HepG2 (cell line): ENCODE data around the gene TFDP2. TPM values are rescaled to one million over a fixed set of nuclear protein-coding genes. Genes with fewer than 3 reads are reported as not detected.
A peak's percentile ranks its signal among the peaks of the same experiment; 100 is the strongest.

Source experiments
- ATAC-seq: fragments of 200-7000 bp; cut with Tn5 transposase; 3 replicates; pipeline ENCODE4 v1.9.1; 2020; ENCODE audit warnings: mild to moderate bottlenecking, moderate library complexity
- Bru-seq: library from RNA; stranded (reverse); fragments of 400-500 nt; gene quantifications from one replicate; lab custom pipeline; 2021; lab: Mats Ljungman, UMichigan
- BruChase-seq, 2 experiments: library from RNA; stranded (reverse); fragments of 400-500 nt; gene quantifications; one replicate each; lab custom pipeline; 2021; lab: Mats Ljungman, UMichigan
- BruUV-seq: library from RNA; stranded (reverse); fragments of 400-500 nt; replicated peaks from 2 replicates; lab custom pipeline; 2021; lab: Mats Ljungman, UMichigan
- CTCF ChIA-PET: fragments of 300-600 bp; formaldehyde crosslinking; extraction: SDS; loops from one replicate; lab custom pipeline; 2021; ENCODE audit warnings: low total read pairs, inconsistent platforms, low intra/inter-chr PET ratio; lab: Yijun Ruan, JAX
- POLR2A ChIA-PET: fragments of 350-600 bp; sonication (Branson Sonifier 250); formaldehyde crosslinking; loops from one replicate; lab custom pipeline; 2020; ENCODE audit warnings: antibody characterized with exemption, inconsistent platforms; lab: Yijun Ruan, JAX
- DNase-seq: peaks from one replicate; pipeline ENCODE4 v3.0.0-alpha.2; 2015; ENCODE audit warnings: low spot score
- FAIRE-seq: peaks from 3 replicates; lab custom pipeline; 2011; peaks lifted over from hg19 to GRCh38; lab: Jason Lieb, UNC
- H2AFZ ChIP-seq: one replicate; pipeline ENCODE4 v1.6.1; 2011; ENCODE audit warnings: low read length, inconsistent platforms
- H3K27ac ChIP-seq: fragments of 300-600 bp; 3 replicates; pipeline ENCODE4 v1.8.0; 2011; ENCODE audit warnings: mixed run types, mild to moderate bottlenecking, mixed read lengths, low read length, inconsistent platforms; ENCODE audit not compliant: insufficient read depth; ENCODE audit errors: extremely low read length
- H3K27me3 ChIP-seq, 2 experiments: fragments of 200-600 bp in 1 of 2; 2 replicates in 1 of 2; 3 replicates in 1 of 2; pipeline versions ENCODE4 v1.6.0 to v1.8.0; 2011; ENCODE audit warnings: low read length in 2 of 2, mild to moderate bottlenecking in 2 of 2, moderate library complexity in 2 of 2, inconsistent platforms in 1 of 2; ENCODE audit not compliant: insufficient read depth in 2 of 2, control insufficient read depth in 1 of 2
- H3K36me3 ChIP-seq, 2 experiments: fragments of 200-600 bp in 1 of 2; replicated peaks in 1 of 2; 2 replicates in 1 of 2; 3 replicates in 1 of 2; pipeline versions ENCODE4 v1.5.1 to v1.8.0; 2011; ENCODE audit warnings: low read length in 2 of 2, inconsistent platforms in 1 of 2; ENCODE audit not compliant: insufficient read depth in 2 of 2, control insufficient read depth in 1 of 2
- H3K4me1 ChIP-seq: 2 replicates; pipeline ENCODE4 v1.5.1; 2012; ENCODE audit warnings: low read length, inconsistent platforms; ENCODE audit not compliant: insufficient read depth
- H3K4me2 ChIP-seq: 2 replicates; pipeline ENCODE4 v1.6.0; 2011; ENCODE audit warnings: low read depth, low read length, inconsistent platforms
- H3K4me3 ChIP-seq, 3 experiments: fragments of 200-600 bp in 1 of 3; sonication (generic), shearing (Covaris generic) in 1 of 3; replicated peaks in 1 of 3; 2 replicates each; pipeline ENCODE4 v1.5.1; 2011 to 2016; ENCODE audit warnings: low read length in 3 of 3, inconsistent platforms in 2 of 3, low read depth in 2 of 3, mild to moderate bottlenecking in 2 of 3, control low read depth in 1 of 3, mixed read lengths in 1 of 3; ENCODE audit not compliant: insufficient read depth in 1 of 3
- H3K79me2 ChIP-seq: one replicate; pipeline ENCODE4 v1.6.1; 2011; ENCODE audit warnings: low read length, inconsistent platforms; ENCODE audit not compliant: insufficient read depth
- H3K9ac ChIP-seq: 2 replicates; pipeline ENCODE4 v1.6.0; 2011; ENCODE audit warnings: mild to moderate bottlenecking, low read depth, low read length, inconsistent platforms; ENCODE audit not compliant: insufficient read depth
- H3K9me3 ChIP-seq: 2 replicates; pipeline ENCODE4 v1.5.1; 2012; ENCODE audit warnings: mild to moderate bottlenecking, low read length
- H4K20me1 ChIP-seq: 2 replicates; pipeline ENCODE4 v1.6.0; 2011; ENCODE audit warnings: inconsistent platforms, mild to moderate bottlenecking, low read length, moderate library complexity; ENCODE audit not compliant: insufficient read depth
- BHLHE40 ChIP-seq: IDR thresholded peaks from 2 replicates; pipeline ENCODE4 v1.6.1; 2011; ENCODE audit warnings: low read length, improper control_type of control experiment
- DR1 ChIP-seq: sonication (generic); formaldehyde crosslinking; IDR thresholded peaks from 2 replicates; pipeline ENCODE4 v1.8.0; 2021; ENCODE audit warnings: mild to moderate bottlenecking, missing genetic modification reagents, inconsistent platforms
- FOXC1 ChIP-seq: sonication (generic); formaldehyde crosslinking; IDR thresholded peaks from 2 replicates; pipeline ENCODE4 v1.8.0; 2022; ENCODE audit warnings: mild to moderate bottlenecking, missing genetic modification reagents, borderline replicate concordance
- HMGA1 ChIP-seq: sonication (generic); formaldehyde crosslinking; conservative IDR thresholded peaks from 2 replicates; pipeline ENCODE4 v1.4.0; 2020; ENCODE audit warnings: missing genetic modification reagents
- ONECUT2 ChIP-seq: sonication (generic); formaldehyde crosslinking; IDR thresholded peaks from 2 replicates; pipeline ENCODE4 v1.4.0; 2020; ENCODE audit warnings: missing genetic modification reagents
- RORA ChIP-seq: sonication (generic); formaldehyde crosslinking; IDR thresholded peaks from 2 replicates; pipeline ENCODE4 v1.5.0; 2020; ENCODE audit warnings: mild to moderate bottlenecking, missing genetic modification reagents, moderate library complexity
- SP2 ChIP-seq: sonication (generic); formaldehyde crosslinking; IDR thresholded peaks from 2 replicates; pipeline ENCODE4 v1.5.1; 2020; ENCODE audit warnings: mild to moderate bottlenecking, missing genetic modification reagents
- ZKSCAN8 ChIP-seq: IDR thresholded peaks from 2 replicates; pipeline ENCODE4 v1.6.1; 2016; ENCODE audit warnings: borderline replicate concordance, missing genetic modification reagents, missing compliant biosample characterization
- ZMYM3 ChIP-seq: sonication (generic); formaldehyde crosslinking; IDR thresholded peaks from 2 replicates; pipeline ENCODE4 v1.5.1; 2020; ENCODE audit warnings: mild to moderate bottlenecking, missing genetic modification reagents
- ZNF652 ChIP-seq: IDR thresholded peaks from 2 replicates; pipeline ENCODE4 v1.6.1; 2016; ENCODE audit warnings: low read depth, borderline replicate concordance
- ZNF724P ChIP-seq: sonication (generic); formaldehyde crosslinking; IDR thresholded peaks from 2 replicates; pipeline ENCODE4 v1.8.0; 2022; ENCODE audit warnings: missing genetic modification reagents, borderline replicate concordance
- ZNF788 ChIP-seq: sonication (generic); formaldehyde crosslinking; IDR thresholded peaks from 2 replicates; pipeline ENCODE4 v1.5.0; 2020; ENCODE audit warnings: mild to moderate bottlenecking, missing genetic modification reagents, borderline replicate concordance
- WGBS: methylation state at CpG from one replicate; pipeline ENCODE4 v1.1.6; 2017; ENCODE audit warnings: low lambda C conversion rate; 5-methylcytosine and 5-hydroxymethylcytosine counted together
- in situ Hi-C: cut with HindIII; loops from 2 replicates; pipeline ENCODE4 v1.10.0; 2017; ENCODE audit warnings: low pct_unique_long_range_greater_than_20kb; ENCODE audit not compliant: extremely low pct_ligation_motif_present
- intact Hi-C: fragments of 100-400 bp; cut with micrococcal nuclease; formaldehyde crosslinking; loops from one replicate; pipeline ENCODE4 v1.10.0; 2022; ENCODE audit not compliant: unreplicated experiment
- long read RNA-seq, 2 experiments: library from RNA in 1 of 2; library from polyadenylated mRNA in 1 of 2; stranded (forward) in 1 of 2; unstranded in 1 of 2; transcript quantifications; one replicate each; pipeline ENCODE4 v2.0.0, GENCODE V29; 2019 to 2022
- polyA minus RNA-seq, 3 experiments: library from RNA; depleted of rRNA, polyadenylated mRNA; stranded (reverse); fragments of >200 nt; gene quantifications; 2 replicates each; pipeline ENCODE4 v1.2.3, GENCODE V29; 2011; ENCODE audit warnings: low replicate concordance in 1 of 3
- polyA plus RNA-seq, 8 experiments: library from polyadenylated mRNA; depleted of rRNA in 3 of 8; stranded (reverse) in 7 of 8; unstranded in 1 of 8; fragments of >200 nt; fragmentation: Illumina TruSeq in 4 of 8; extraction: Trizol in 4 of 8; gene quantifications; 2 replicates each; pipeline versions ENCODE4 v1.2.1 to v1.2.3, GENCODE V29; 2011 to 2016; ENCODE audit warnings: low read depth in 4 of 8, missing spikeins in 1 of 8, mixed read lengths in 1 of 8; ENCODE audit not compliant: insufficient read depth in 1 of 8
- total RNA-seq, 5 experiments: library from RNA; depleted of rRNA; stranded (reverse); fragments of >200 nt; fragmentation: Illumina TruSeq; extraction: Trizol; gene quantifications; 2 replicates each; pipeline ENCODE4 v1.2.3, GENCODE V29; 2016; ENCODE audit warnings: low read depth in 1 of 5
- TF ChIP-seq, protein P1 (sequence below): sonication (generic); formaldehyde crosslinking; conservative IDR thresholded peaks from 2 replicates; pipeline ENCODE4 v1.8.0; 2022; ENCODE audit warnings: mild to moderate bottlenecking, moderate library complexity, missing genetic modification reagents

Gene TFDP2, protein sequence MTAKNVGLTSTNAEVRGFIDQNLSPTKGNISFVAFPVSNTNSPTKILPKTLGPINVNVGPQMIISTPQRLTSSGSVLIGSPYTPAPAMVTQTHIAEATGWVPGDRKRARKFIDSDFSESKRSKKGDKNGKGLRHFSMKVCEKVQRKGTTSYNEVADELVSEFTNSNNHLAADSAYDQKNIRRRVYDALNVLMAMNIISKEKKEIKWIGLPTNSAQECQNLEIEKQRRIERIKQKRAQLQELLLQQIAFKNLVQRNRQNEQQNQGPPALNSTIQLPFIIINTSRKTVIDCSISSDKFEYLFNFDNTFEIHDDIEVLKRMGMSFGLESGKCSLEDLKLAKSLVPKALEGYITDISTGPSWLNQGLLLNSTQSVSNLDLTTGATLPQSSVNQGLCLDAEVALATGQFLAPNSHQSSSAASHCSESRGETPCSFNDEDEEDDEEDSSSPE
- total RNA-seq (2016; rRNA removed; fragmentation: Illumina TruSeq; extraction: Trizol) (37.4 and 46.2 TPM in 2 replicates), polyA plus RNA-seq (2011; rRNA removed) (9.9 and 17.9 TPM in 2 replicates), polyA minus RNA-seq (2011; rRNA and poly(A)+ RNA removed; ENCODE audit: low replicate concordance) (17.7 and 20.8 TPM in 2 replicates), Bru-seq, nascent RNA (percentile 75 among the genes with signal in this experiment), BruChase-seq, experiment 1, labeled RNA remaining after a 6-hour chase (percentile 68 among the genes with signal in this experiment), BruChase-seq, experiment 2, labeled RNA remaining after a 2-hour chase (percentile 71 among the genes with signal in this experiment)
- 29.2 and 30.3 TPM in 2 replicates for total RNA-seq (2016; cell fraction: cytosol; rRNA removed; fragmentation: Illumina TruSeq; extraction: Trizol; ENCODE audit: low read depth)
- 38.1 and 41.0 TPM in 2 replicates for total RNA-seq (2016; cell fraction: insoluble cytoplasmic fraction; rRNA removed; fragmentation: Illumina TruSeq; extraction: Trizol)
- 56.1 and 67.2 TPM in 2 replicates for total RNA-seq (2016; cell fraction: membrane; rRNA removed; fragmentation: Illumina TruSeq; extraction: Trizol)
- 28.1 and 29.7 TPM in 2 replicates for total RNA-seq (2016; cell fraction: nucleus; rRNA removed; fragmentation: Illumina TruSeq; extraction: Trizol)
- polyA plus RNA-seq (2011; cell fraction: cytosol; rRNA removed): 6.7 and 8.3 TPM in 2 replicates
- polyA plus RNA-seq (2011; cell fraction: nucleus; rRNA removed): 6.3 and 7.3 TPM in 2 replicates
- 10.4 and 16.3 TPM in 2 replicates for polyA plus RNA-seq (2012)
- polyA plus RNA-seq (2016; cell fraction: cytosol; fragmentation: Illumina TruSeq; extraction: Trizol; ENCODE audit: low read depth): 38.4 and 47.0 TPM in 2 replicates
- 37.3 and 38.6 TPM in 2 replicates for polyA plus RNA-seq (2016; cell fraction: insoluble cytoplasmic fraction; fragmentation: Illumina TruSeq; extraction: Trizol; ENCODE audit: low read depth)
- polyA plus RNA-seq (2016; cell fraction: membrane; fragmentation: Illumina TruSeq; extraction: Trizol; ENCODE audit: low read depth): 51.0 and 53.3 TPM in 2 replicates
- 18.1 and 22.6 TPM in 2 replicates for polyA plus RNA-seq (2016; cell fraction: nucleus; fragmentation: Illumina TruSeq; extraction: Trizol; ENCODE audit: insufficient read depth, low read depth)
- 8.7 and 10.9 TPM in 2 replicates for polyA minus RNA-seq (2011; cell fraction: cytosol; rRNA and poly(A)+ RNA removed)
- polyA minus RNA-seq (2011; cell fraction: nucleus; rRNA and poly(A)+ RNA removed): 15.8 and 16.4 TPM in 2 replicates
- long read RNA-seq, experiment 1, full-length matches to known transcripts: 7 of 34 reads
- long read RNA-seq, experiment 1, partial matches to known transcripts: 11 of 34 reads
- long read RNA-seq, experiment 1, other reads (novel, unspliced or antisense): 16 of 34 reads
- long read RNA-seq, experiment 2, full-length matches to known transcripts: 6 of 37 reads
- long read RNA-seq, experiment 2, partial matches to known transcripts: 4 of 37 reads
- long read RNA-seq, experiment 2, other reads (novel, unspliced or antisense): 27 of 37 reads

DNA sequence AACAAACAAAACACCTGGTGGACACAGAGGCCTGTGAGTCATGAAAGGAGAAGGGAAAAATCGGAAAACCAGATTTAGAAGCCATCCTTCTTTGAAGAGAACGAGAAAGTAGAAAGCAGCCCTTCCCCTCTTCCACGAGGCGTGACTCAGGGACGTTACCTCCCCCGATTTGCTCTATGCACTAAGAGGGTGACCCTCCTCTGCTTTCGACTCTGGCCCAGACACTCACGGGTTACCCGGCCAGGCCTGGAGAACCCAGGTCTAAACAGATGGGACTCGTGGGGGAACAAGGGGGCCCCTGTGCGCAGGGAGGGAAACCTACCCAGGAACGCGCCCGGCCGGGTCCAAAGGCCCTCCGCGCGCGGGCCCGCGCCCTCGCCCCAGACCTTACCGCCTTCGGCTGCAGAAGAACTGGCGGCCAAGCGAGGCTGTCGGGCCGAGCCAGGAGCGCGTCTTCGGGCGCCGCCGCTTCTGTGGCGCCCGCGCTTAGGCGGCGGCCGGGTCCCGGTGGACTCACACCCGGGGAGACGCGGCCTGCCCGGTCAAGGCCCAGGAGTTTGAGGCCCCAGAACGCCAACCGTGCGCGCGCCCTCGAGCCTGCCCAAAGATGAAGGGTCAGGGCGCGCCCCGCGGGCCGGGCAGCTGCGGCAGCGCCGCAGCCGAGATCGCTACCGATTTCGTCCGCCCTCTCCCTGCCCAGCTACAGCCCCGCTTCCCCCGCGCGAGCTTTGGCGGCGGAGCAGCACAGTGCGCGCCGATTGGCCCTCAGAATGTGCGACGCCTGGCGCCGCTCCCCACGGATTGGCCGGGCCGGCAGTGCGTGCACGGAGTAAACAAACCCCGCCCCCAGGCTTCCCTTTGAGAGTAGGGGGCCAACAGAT is at the start of gene TFDP2:
Gene TFDP2, minus strand, starts transcription at position 753 of the 881 bp plus-strand sequence. CDS start 47,795 bp downstream, outside the sequence.
- in situ Hi-C loops (no loop called here), intact Hi-C loops (loop anchor here (2.0 kb wide), 1 partner anchor 22 kb away; no protein-coding TSS in a partner anchor)
- peak; percentile 8 for FAIRE-seq
- DNase-seq: peak; percentile 78
- Histone ChIP-seq H2AFZ (peak within 1 kb of the TSS; percentile 81), H3K4me1 (peaks cover 34% of the 10 kb centered on the region), H3K27ac (peak within 1 kb of the TSS; percentile 97), H3K79me2 (peaks cover 32% of the 10 kb centered on the region), H3K4me2 (peak within 1 kb of the TSS; percentile 74), H3K4me3 (peak within 1 kb of the TSS; percentile 61 to 84 (median 82)), H3K9ac (peak within 1 kb of the TSS; percentile 85), H3K9me3 (no peaks in the 10 kb centered on the region), H4K20me1 (no peaks in the 10 kb centered on the region), H3K27me3 (no peaks in the 10 kb centered on the region), H3K36me3 (no peaks in the 10 kb centered on the region)
- ChIA-PET POLR2A (interaction anchor here (1.0 to 2.0 kb wide), 3 partner anchors 14 to 131 kb away, joined by 4 to 7 read pairs (median 4); no protein-coding TSS in a partner anchor), CTCF (no interaction called here)
- WGBS: 3% methylated on average over 6 of the region's 83 CpGs
- BruUV-seq: no TSS peak
- ATAC-seq: peak; percentile 98
- TF ChIP-seq ZMYM3 (no peak), SP2 (CRISPR knock-in tag) (peak; percentile 76), BHLHE40 (no peak), FOXC1 (peak; percentile 36), DR1 (CRISPR knock-in tag) (no peak), ZNF724P (CRISPR knock-in tag) (no peak), RORA (CRISPR knock-in tag) (no peak), ONECUT2 (CRISPR knock-in tag) (no peak), ZKSCAN8 (peak; percentile 29; the same call in 1 of the 2 replicates), ZNF788 (CRISPR knock-in tag) (no peak), HMGA1 (CRISPR knock-in tag) (no peak), ZNF652 (peak; percentile 82)
- TF ChIP-seq, protein P1, sequence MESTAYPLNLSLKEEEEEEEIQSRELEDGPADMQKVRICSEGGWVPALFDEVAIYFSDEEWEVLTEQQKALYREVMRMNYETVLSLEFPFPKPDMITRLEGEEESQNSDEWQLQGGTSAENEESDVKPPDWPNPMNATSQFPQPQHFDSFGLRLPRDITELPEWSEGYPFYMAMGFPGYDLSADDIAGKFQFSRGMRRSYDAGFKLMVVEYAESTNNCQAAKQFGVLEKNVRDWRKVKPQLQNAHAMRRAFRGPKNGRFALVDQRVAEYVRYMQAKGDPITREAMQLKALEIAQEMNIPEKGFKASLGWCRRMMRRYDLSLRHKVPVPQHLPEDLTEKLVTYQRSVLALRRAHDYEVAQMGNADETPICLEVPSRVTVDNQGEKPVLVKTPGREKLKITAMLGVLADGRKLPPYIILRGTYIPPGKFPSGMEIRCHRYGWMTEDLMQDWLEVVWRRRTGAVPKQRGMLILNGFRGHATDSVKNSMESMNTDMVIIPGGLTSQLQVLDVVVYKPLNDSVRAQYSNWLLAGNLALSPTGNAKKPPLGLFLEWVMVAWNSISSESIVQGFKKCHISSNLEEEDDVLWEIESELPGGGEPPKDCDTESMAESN (CRISPR knock-in tag): no peak; the same call in none of the 2 replicates
